RWPE2 (cell line): ENCODE measurements around the gene MESP2.

ENCODE experiments used
- ATAC-seq: fragments of 200-7000 bp; cut with Tn5 transposase; 3 replicates; pipeline ENCODE4 v1.9.1; 2021; ENCODE audit warnings: low read depth
- DNase-seq: peaks from one replicate; pipeline ENCODE4 v3.0.0-alpha.2; 2020; ENCODE audit warnings: low spot score
- H3K27ac ChIP-seq: fragments of 450-650 bp; 2 replicates; pipeline ENCODE4 v1.5.1; 2017; ENCODE audit warnings: mild to moderate bottlenecking; ENCODE audit not compliant: poor library complexity, severe bottlenecking
- H3K27me3 ChIP-seq: fragments of 250-450 bp; sonication (Bioruptor Pico); 2 replicates; pipeline ENCODE4 v1.5.1; 2021; ENCODE audit warnings: mild to moderate bottlenecking, moderate library complexity; ENCODE audit not compliant: insufficient read depth, poor library complexity, severe bottlenecking
- H3K36me3 ChIP-seq: fragments of 250-450 bp; sonication (Bioruptor Pico); 2 replicates; pipeline ENCODE4 v1.5.1; 2020; ENCODE audit warnings: low read depth, mild to moderate bottlenecking, moderate library complexity
- H3K4me1 ChIP-seq: fragments of 250-450 bp; sonication (Bioruptor Pico); 2 replicates; pipeline ENCODE4 v1.5.1; 2021; ENCODE audit warnings: mild to moderate bottlenecking, moderate library complexity; ENCODE audit not compliant: insufficient read depth, poor library complexity, severe bottlenecking
- H3K4me3 ChIP-seq: fragments of 250-450 bp; sonication (Bioruptor Pico); 2 replicates; pipeline ENCODE4 v1.5.1; 2021; ENCODE audit warnings: mild to moderate bottlenecking, moderate library complexity; ENCODE audit not compliant: severe bottlenecking
- H3K9me3 ChIP-seq: fragments of 250-450 bp; sonication (Bioruptor Pico); 2 replicates; pipeline ENCODE4 v1.5.1; 2021; ENCODE audit warnings: mild to moderate bottlenecking, moderate library complexity; ENCODE audit not compliant: severe bottlenecking
- CTCF ChIP-seq: fragments of 450-650 bp; IDR thresholded peaks from one replicate; pipeline ENCODE4 v1.5.1; 2017; ENCODE audit warnings: mild to moderate bottlenecking, moderate library complexity; ENCODE audit not compliant: poor library complexity, severe bottlenecking

MESP2 gene

GRCh38 chr15:89749951-89750559 is 26.1 kb upstream of the MESP2 start:
- Histone ChIP-seq H3K9me3 (no peaks in the 10 kb centered on the region), H3K27ac (no peak overlapping the region), H3K4me1 (peaks cover 3% of the 10 kb centered on the region), H3K36me3 (no peaks in the 10 kb centered on the region), H3K4me3 (peak overlapping the region; percentile 43), H3K27me3 (no peaks in the 10 kb centered on the region)
- ATAC-seq (no peak), DNase-seq (no peak)
- no peak for TF ChIP-seq CTCF

- Histone ChIP-seq H3K36me3 (no peaks in the 10 kb centered on the region), H3K27ac (no peak within 1 kb of the TSS), H3K9me3 (no peaks in the 10 kb centered on the region), H3K4me1 (peaks cover 3% of the 10 kb centered on the region), H3K4me3 (peak within 1 kb of the TSS; percentile 43), H3K27me3 (no peaks in the 10 kb centered on the region)
- TF ChIP-seq CTCF: peak; percentile 88
- peak; percentile 96 for DNase-seq
- peak; percentile 94 for ATAC-seq
Measured at GRCh38 chr15:89750560-89751542, 25.3 kb upstream of the MESP2 start, which contains the start of gene MESP1. Gene MESP1 (minus strand): TSS chr15:89751249. CDS start chr15:89751231, 18 bp downstream.

- H3K4me1 ChIP-seq: peaks cover 3% of the 10 kb centered on the region
- H3K4me3 ChIP-seq: no peak overlapping the region
- no peak overlapping the region for H3K27ac ChIP-seq
- H3K9me3 ChIP-seq: no peaks in the 10 kb centered on the region
- no peaks in the 10 kb centered on the region for H3K36me3 ChIP-seq
- no peak for TF ChIP-seq CTCF
- ATAC-seq: no peak
- no peak for DNase-seq
- H3K27me3 ChIP-seq: no peaks in the 10 kb centered on the region
Measured at GRCh38 chr15:89751748-89752147, 24.4 kb upstream of the MESP2 start.

GRCh38 chr15:89753855-89754254 is 22.3 kb upstream of the MESP2 start:
- TF ChIP-seq CTCF: no peak
- H3K4me3 ChIP-seq: no peak overlapping the region
- no peaks in the 10 kb centered on the region for H3K27me3 ChIP-seq
- no peaks in the 10 kb centered on the region for H3K9me3 ChIP-seq
- no peaks in the 10 kb centered on the region for H3K36me3 ChIP-seq
- no peak overlapping the region for H3K27ac ChIP-seq
- peaks cover 3% of the 10 kb centered on the region for H3K4me1 ChIP-seq
- ATAC-seq: no peak
- DNase-seq: no peak
